MCF 10A (cell line): ENCODE data around the gene ZBTB21. TPM values are rescaled to one million over a fixed set of nuclear protein-coding genes. Genes with fewer than 3 reads are reported as not detected.

Experiments
- BruUV-seq: library from RNA; stranded (reverse); fragments of 400-500 nt; replicated peaks from 2 replicates; lab custom pipeline; 2021; lab: Mats Ljungman, UMichigan
- CTCF ChIA-PET: fragments of 300-600 bp; sonication (Branson Sonifier 250); formaldehyde crosslinking; extraction: SDS; loops from one replicate; lab custom pipeline; 2021; ENCODE audit warnings: antibody characterized with exemption, inconsistent platforms; lab: Yijun Ruan, JAX
- POLR2A ChIA-PET: fragments of 300-600, 350-650 bp; sonication (Branson Sonifier 250); formaldehyde crosslinking; extraction: SDS; loops from one replicate; lab custom pipeline; 2020; ENCODE audit warnings: antibody characterized with exemption, inconsistent platforms; lab: Yijun Ruan, JAX
- DNase-seq: peaks from one replicate; pipeline ENCODE4 v3.0.0-alpha.2; 2018; ENCODE audit not compliant: unreplicated experiment
- H3K27ac Mint-ChIP-seq: one replicate; pipeline ENCODE4 v1.8.0; 2022; ENCODE audit warnings: mild to moderate bottlenecking, low read depth, mixed read lengths; ENCODE audit not compliant: unreplicated experiment
- H3K27me3 Mint-ChIP-seq: one replicate; pipeline ENCODE4 v1.8.0; 2022; ENCODE audit warnings: mixed read lengths; ENCODE audit not compliant: insufficient read depth, unreplicated experiment
- H3K36me3 Mint-ChIP-seq: one replicate; pipeline ENCODE4 v1.8.0; 2022; ENCODE audit warnings: mild to moderate bottlenecking, moderate library complexity, mixed read lengths; ENCODE audit not compliant: insufficient read depth, unreplicated experiment
- H3K4me1 Mint-ChIP-seq: one replicate; pipeline ENCODE4 v1.8.0; 2022; ENCODE audit warnings: mixed read lengths; ENCODE audit not compliant: insufficient read depth, unreplicated experiment
- H3K4me3 Mint-ChIP-seq: one replicate; pipeline ENCODE4 v1.8.0; 2022; ENCODE audit warnings: mild to moderate bottlenecking, moderate library complexity, mixed read lengths; ENCODE audit not compliant: unreplicated experiment
- H3K9me3 Mint-ChIP-seq: one replicate; pipeline ENCODE4 v1.8.0; 2022; ENCODE audit warnings: mixed read lengths; ENCODE audit not compliant: unreplicated experiment
- CTCF ChIP-seq: fragments of 200-600 bp; IDR thresholded peaks from one replicate; pipeline ENCODE4 v1.8.0; 2022; ENCODE audit warnings: antibody characterized with exemption, mild to moderate bottlenecking; ENCODE audit not compliant: unreplicated experiment
- intact Hi-C: fragments of 100-400 bp; cut with micrococcal nuclease; formaldehyde crosslinking; loops from 2 replicates; pipeline ENCODE4 v1.14.1; 2022
- total RNA-seq: library from RNA; stranded (reverse); gene quantifications from 2 replicates; pipeline ENCODE4 v1.2.3, GENCODE V29; 2022

The ZBTB21 gene
- total RNA-seq, 1 experiment from 2014 or later: 27.3 TPM

GRCh38 chr21:42031241-42031640 is 21.1 kb upstream of the ZBTB21 start:
- BruUV-seq: no TSS peak
- Mint-ChIP-seq H3K9me3 (no peaks in the 10 kb centered on the region), H3K36me3 (no peaks in the 10 kb centered on the region), H3K27me3 (peaks cover 8% of the 10 kb centered on the region), H3K4me3 (no peak overlapping the region), H3K4me1 (no peaks in the 10 kb centered on the region), H3K27ac (no peak overlapping the region)
- intact Hi-C loops: no loop called here
- POLR2A ChIA-PET: interaction anchor here (0.7 to 0.8 kb wide), 2 partner anchors 8 to 82 kb away, joined by 3 read pairs; no protein-coding TSS in a partner anchor
- no peak for DNase-seq
- TF ChIP-seq CTCF: no peak
- CTCF ChIA-PET: interaction anchor here (0.7 kb wide), 1 partner anchor 82 kb away, joined by 3 read pairs; no protein-coding TSS in a partner anchor

GRCh38 chr21:42030311-42030710 is 20.2 kb upstream of the ZBTB21 start:
- Mint-ChIP-seq H3K4me3 (no peak overlapping the region), H3K27ac (no peak overlapping the region), H3K9me3 (no peaks in the 10 kb centered on the region), H3K4me1 (no peaks in the 10 kb centered on the region), H3K27me3 (peaks cover 8% of the 10 kb centered on the region), H3K36me3 (no peaks in the 10 kb centered on the region)
- intact Hi-C loops: no loop called here
- no TSS peak for BruUV-seq
- no peak for TF ChIP-seq CTCF
- ChIA-PET CTCF (no interaction called here), POLR2A (interaction anchor here (0.7 kb wide), 1 partner anchor 9 kb away, joined by 3 read pairs; no protein-coding TSS in a partner anchor)
- no peak for DNase-seq

GRCh38 chr21:42028766-42029425 is 18.7 kb upstream of the ZBTB21 start:
- H3K4me3 Mint-ChIP-seq: no peak overlapping the region
- no peak for DNase-seq
- H3K27ac Mint-ChIP-seq: no peak overlapping the region
- intact Hi-C loops: no loop called here
- no TSS peak for BruUV-seq
- H3K27me3 Mint-ChIP-seq: peaks cover 20% of the 10 kb centered on the region
- H3K9me3 Mint-ChIP-seq: no peaks in the 10 kb centered on the region
- H3K36me3 Mint-ChIP-seq: no peaks in the 10 kb centered on the region
- CTCF ChIA-PET: interaction anchor here (0.6 to 1.7 kb wide), 3 partner anchors 10 to 89 kb away, joined by 3 to 6 read pairs (median 5); no protein-coding TSS in a partner anchor
- TF ChIP-seq CTCF: no peak
- no peaks in the 10 kb centered on the region for H3K4me1 Mint-ChIP-seq
- POLR2A ChIA-PET: no interaction called here

- DNase-seq: no peak
- POLR2A ChIA-PET: no interaction called here
- no peak overlapping the region for H3K4me3 Mint-ChIP-seq
- H3K36me3 Mint-ChIP-seq: no peaks in the 10 kb centered on the region
- no peaks in the 10 kb centered on the region for H3K9me3 Mint-ChIP-seq
- H3K27ac Mint-ChIP-seq: no peak overlapping the region
- TF ChIP-seq CTCF: no peak
- CTCF ChIA-PET: interaction anchor here (0.6 to 1.7 kb wide), 2 partner anchors 14 to 89 kb away, joined by 4 to 6 read pairs; no protein-coding TSS in a partner anchor
- no peaks in the 10 kb centered on the region for H3K4me1 Mint-ChIP-seq
- intact Hi-C loops: no loop called here
- H3K27me3 Mint-ChIP-seq: peaks cover 24% of the 10 kb centered on the region
- BruUV-seq: no TSS peak
These were observed 17.9 kb upstream of the ZBTB21 start for GRCh38 chr21:42027822-42028765.
